Liver (tissue), 9 donors: ENCODE data around the gene C17orf58. TPM values are rescaled to one million over a fixed set of nuclear protein-coding genes. Genes with fewer than 3 reads are reported as not detected.

Experiments
- DNase-seq: peaks from one replicate; pipeline ENCODE4 v3.0.0-alpha.2; 2017; ENCODE audit warnings: low spot score
- H3K27ac ChIP-seq, 2 donors: one replicate each; pipeline ENCODE4 v1.7.0; 2013; ENCODE audit warnings: inconsistent platforms in 2 of 2, low read length in 2 of 2, control low read depth in 1 of 2, low read depth in 1 of 2, mild to moderate bottlenecking in 1 of 2
- H3K27me3 ChIP-seq, 4 donors: one replicate each; pipeline versions ENCODE4 v1.6.1 to v1.7.0; 2013; ENCODE audit warnings: low read length in 3 of 4, inconsistent platforms in 1 of 4, mild to moderate bottlenecking in 1 of 4, moderate library complexity in 1 of 4; ENCODE audit not compliant: control insufficient read depth in 4 of 4, insufficient read depth in 4 of 4
- H3K36me3 ChIP-seq, 4 donors: one replicate each; pipeline versions ENCODE4 v1.6.1 to v1.7.0; 2013; ENCODE audit warnings: low read length in 3 of 4, mild to moderate bottlenecking in 3 of 4, low read depth in 1 of 4, moderate library complexity in 1 of 4; ENCODE audit not compliant: control insufficient read depth in 4 of 4, insufficient read depth in 3 of 4
- H3K4me1 ChIP-seq, 4 donors: one replicate each; pipeline versions ENCODE4 v1.6.1 to v1.7.0; 2013; ENCODE audit warnings: low read length in 3 of 4, mild to moderate bottlenecking in 3 of 4, moderate library complexity in 1 of 4; ENCODE audit not compliant: control insufficient read depth in 4 of 4, insufficient read depth in 4 of 4
- H3K4me3 ChIP-seq, 3 donors: one replicate each; pipeline versions ENCODE4 v1.6.1 to v1.7.0; 2013; ENCODE audit warnings: low read length in 3 of 3, control low read depth in 1 of 3, low read depth in 1 of 3, mild to moderate bottlenecking in 1 of 3
- H3K9ac ChIP-seq, 2 donors: one replicate each; pipeline ENCODE4 v1.7.0; 2013; ENCODE audit warnings: low read length in 2 of 2, mild to moderate bottlenecking in 2 of 2, moderate library complexity in 2 of 2, control low read depth in 1 of 2, low read depth in 1 of 2
- H3K9me3 ChIP-seq, 4 donors: one replicate each; pipeline versions ENCODE4 v1.6.1 to v1.7.0; 2013; ENCODE audit warnings: low read length in 3 of 4; ENCODE audit not compliant: control insufficient read depth in 4 of 4
- EGR1 ChIP-seq, 2 donors: IDR thresholded peaks; 2 replicates each; pipeline ENCODE4 v1.6.1; 2016 to 2018; ENCODE audit warnings: antibody characterized with exemption in 2 of 2, low read depth in 2 of 2
- FOXA1 ChIP-seq: IDR thresholded peaks from 2 replicates; pipeline ENCODE4 v1.6.1; 2016; ENCODE audit warnings: antibody characterized with exemption
- FOXA2 ChIP-seq: IDR thresholded peaks from 2 replicates; pipeline ENCODE4 v1.6.1; 2016; ENCODE audit warnings: antibody characterized with exemption
- GABPA ChIP-seq, 2 donors: IDR thresholded peaks in 1 of 2; conservative IDR thresholded peaks in 1 of 2; 2 replicates each; pipeline ENCODE4 v1.6.1; 2016; ENCODE audit warnings: antibody characterized with exemption in 2 of 2, mild to moderate bottlenecking in 1 of 2, moderate library complexity in 1 of 2
- HNF4A ChIP-seq, 2 donors: conservative IDR thresholded peaks; 2 replicates each; pipeline ENCODE4 v1.6.1; 2016; ENCODE audit warnings: antibody characterized with exemption in 2 of 2, mild to moderate bottlenecking in 2 of 2
- HNF4G ChIP-seq: IDR thresholded peaks from 2 replicates; pipeline ENCODE4 v1.6.1; 2016; ENCODE audit warnings: antibody characterized with exemption
- JUND ChIP-seq, 2 donors: IDR thresholded peaks; 2 replicates each; pipeline ENCODE4 v1.6.1; 2016; ENCODE audit warnings: antibody characterized with exemption in 2 of 2
- NR2F2 ChIP-seq: IDR thresholded peaks from 2 replicates; pipeline ENCODE4 v1.6.1; 2016; ENCODE audit warnings: antibody characterized with exemption
- RAD21 ChIP-seq, 2 donors: IDR thresholded peaks; 2 replicates each; pipeline ENCODE4 v1.6.1; 2016; ENCODE audit warnings: antibody characterized with exemption in 2 of 2, mild to moderate bottlenecking in 2 of 2
- RXRA ChIP-seq, 2 donors: IDR thresholded peaks; 2 replicates each; pipeline ENCODE4 v1.6.1; 2017 to 2018; ENCODE audit warnings: antibody characterized with exemption in 2 of 2, mild to moderate bottlenecking in 1 of 2
- SP1 ChIP-seq: IDR thresholded peaks from 2 replicates; pipeline ENCODE4 v1.6.1; 2018; ENCODE audit warnings: antibody characterized with exemption, mild to moderate bottlenecking
- TAF1 ChIP-seq: conservative IDR thresholded peaks from 2 replicates; pipeline ENCODE4 v1.6.1; 2016; ENCODE audit warnings: antibody characterized with exemption, mild to moderate bottlenecking
- YY1 ChIP-seq: IDR thresholded peaks from 2 replicates; pipeline ENCODE4 v1.6.1; 2016; ENCODE audit warnings: antibody characterized with exemption, mild to moderate bottlenecking
- WGBS: extraction: QIAGEN DNeasy Blood & Tissue Kit; methylation state at CpG from one replicate; pipeline ENCODE4 v1.1.7; 2013; 5-methylcytosine and 5-hydroxymethylcytosine counted together
- polyA plus RNA-seq, 2 donors: library from polyadenylated mRNA; stranded (reverse) in 1 of 2; unstranded in 1 of 2; fragments of 200-250 nt in 1 of 2; fragments of >200 nt in 1 of 2; fragmentation: Nextera tagmentation in 1 of 2; extraction: Ambion mirVana in 1 of 2; gene quantifications; one replicate each; pipeline versions ENCODE4 v1.2.1 to v1.2.3, GENCODE V29; 2013 to 2015
- total RNA-seq, 2 donors: library from RNA; depleted of rRNA; stranded (reverse); fragments of >200 nt; gene quantifications; one replicate each; pipeline ENCODE4 v1.2.3, GENCODE V29; 2014
- TF ChIP-seq, protein P1 (sequence below): IDR thresholded peaks from 2 replicates; pipeline ENCODE4 v1.6.1; 2016; ENCODE audit warnings: antibody characterized with exemption, mild to moderate bottlenecking
- TF ChIP-seq, protein P2 (sequence below): IDR thresholded peaks from 2 replicates; pipeline ENCODE4 v1.6.1; 2016; ENCODE audit warnings: antibody characterized with exemption
- TF ChIP-seq, protein P3 (sequence below): IDR thresholded peaks from 2 replicates; pipeline ENCODE4 v1.6.1; 2016; ENCODE audit warnings: antibody characterized with exemption
- TF ChIP-seq, protein P4 (sequence below): fragments of 150-350 bp; IDR thresholded peaks from 2 replicates; pipeline ENCODE4 v1.5.1; 2017; ENCODE audit warnings: improper control_type of control experiment, low read depth, low read length; ENCODE audit not compliant: missing input control
- TF ChIP-seq, protein P5 (sequence below): IDR thresholded peaks from 2 replicates; pipeline ENCODE4 v1.6.1; 2016; ENCODE audit warnings: antibody characterized with exemption
- donor health status: healthy.
- donor health status: healthy.
- donor health status: healthy.
- donor health status: healthy.
- donor health status: healthy.

Gene C17orf58
- total and polyA plus RNA-seq, 4 donors = 6.4 to 13.4 (median 9.8) TPM

DNA sequence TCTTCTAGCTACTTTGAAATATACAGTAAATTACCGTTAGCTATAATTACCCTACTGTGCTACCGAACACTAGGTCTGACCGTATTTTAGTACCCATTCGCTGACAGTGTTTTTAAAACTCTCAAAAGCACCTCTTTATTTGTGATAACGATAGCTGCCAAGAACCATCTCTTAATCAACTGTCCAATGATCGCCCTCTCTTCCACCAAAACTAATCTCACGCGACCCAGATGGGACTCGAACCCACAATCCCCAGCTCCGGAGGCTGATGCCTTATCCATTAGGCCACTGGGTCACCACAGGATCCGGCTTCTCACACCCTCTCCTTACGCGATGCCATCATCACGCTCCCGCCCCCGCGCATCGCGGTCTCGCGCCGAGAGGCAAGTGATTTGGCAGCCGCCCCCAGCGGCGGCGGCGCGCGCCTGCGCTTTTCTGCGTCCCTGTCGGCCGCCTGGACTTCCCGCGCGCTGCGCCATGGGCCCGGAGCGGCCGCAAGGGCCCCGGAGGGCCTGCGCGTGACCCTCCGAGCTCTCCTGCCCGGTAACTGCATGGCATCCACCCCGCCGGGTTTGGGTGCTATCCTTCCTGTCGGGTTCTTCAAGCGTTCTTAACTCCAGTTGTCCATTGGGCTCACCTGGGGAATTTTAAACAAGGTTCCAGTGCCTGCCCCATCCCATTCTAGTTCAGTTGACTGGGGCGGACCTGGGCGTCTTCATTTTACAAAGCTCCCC lies 23.6 kb upstream of the C17orf58 start:
- Histone ChIP-seq H3K27ac (peak overlapping the region; percentile 73 to 96), H3K9me3 (no peaks in the 10 kb centered on the region), H3K4me3 (peak overlapping the region; percentile 64 to 69 (median 69)), H3K4me1 (peaks cover 0 to 14% (median 7%) of the 10 kb centered on the region in 4 donors), H3K9ac (peak overlapping the region; percentile 73 to 88), H3K36me3 (no peaks in the 10 kb centered on the region), H3K27me3 (no peaks in the 10 kb centered on the region)
- WGBS = under 1% methylated on average over 51 of the region's 51 CpGs
- peak; percentile 28 for TF ChIP-seq FOXA1
- peak; percentile 71 for TF ChIP-seq YY1
- TF ChIP-seq FOXA2 = peak; percentile 23
- no peak for TF ChIP-seq JUND (IDR thresholded peaks at IDR 0.05)
- TF ChIP-seq SP1 = peak; percentile 49
- peak; percentile 17 to 26 for TF ChIP-seq HNF4A (conservative IDR thresholded peaks at IDR 0.05)
- peak; percentile 99 to 100 for TF ChIP-seq EGR1 (IDR thresholded peaks at IDR 0.05; ENCODE audit: low read depth in 2 of 2)
- TF ChIP-seq HNF4G = no peak
- TF ChIP-seq, protein P1, sequence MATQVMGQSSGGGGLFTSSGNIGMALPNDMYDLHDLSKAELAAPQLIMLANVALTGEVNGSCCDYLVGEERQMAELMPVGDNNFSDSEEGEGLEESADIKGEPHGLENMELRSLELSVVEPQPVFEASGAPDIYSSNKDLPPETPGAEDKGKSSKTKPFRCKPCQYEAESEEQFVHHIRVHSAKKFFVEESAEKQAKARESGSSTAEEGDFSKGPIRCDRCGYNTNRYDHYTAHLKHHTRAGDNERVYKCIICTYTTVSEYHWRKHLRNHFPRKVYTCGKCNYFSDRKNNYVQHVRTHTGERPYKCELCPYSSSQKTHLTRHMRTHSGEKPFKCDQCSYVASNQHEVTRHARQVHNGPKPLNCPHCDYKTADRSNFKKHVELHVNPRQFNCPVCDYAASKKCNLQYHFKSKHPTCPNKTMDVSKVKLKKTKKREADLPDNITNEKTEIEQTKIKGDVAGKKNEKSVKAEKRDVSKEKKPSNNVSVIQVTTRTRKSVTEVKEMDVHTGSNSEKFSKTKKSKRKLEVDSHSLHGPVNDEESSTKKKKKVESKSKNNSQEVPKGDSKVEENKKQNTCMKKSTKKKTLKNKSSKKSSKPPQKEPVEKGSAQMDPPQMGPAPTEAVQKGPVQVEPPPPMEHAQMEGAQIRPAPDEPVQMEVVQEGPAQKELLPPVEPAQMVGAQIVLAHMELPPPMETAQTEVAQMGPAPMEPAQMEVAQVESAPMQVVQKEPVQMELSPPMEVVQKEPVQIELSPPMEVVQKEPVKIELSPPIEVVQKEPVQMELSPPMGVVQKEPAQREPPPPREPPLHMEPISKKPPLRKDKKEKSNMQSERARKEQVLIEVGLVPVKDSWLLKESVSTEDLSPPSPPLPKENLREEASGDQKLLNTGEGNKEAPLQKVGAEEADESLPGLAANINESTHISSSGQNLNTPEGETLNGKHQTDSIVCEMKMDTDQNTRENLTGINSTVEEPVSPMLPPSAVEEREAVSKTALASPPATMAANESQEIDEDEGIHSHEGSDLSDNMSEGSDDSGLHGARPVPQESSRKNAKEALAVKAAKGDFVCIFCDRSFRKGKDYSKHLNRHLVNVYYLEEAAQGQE = no peak
- TF ChIP-seq, protein P2, sequence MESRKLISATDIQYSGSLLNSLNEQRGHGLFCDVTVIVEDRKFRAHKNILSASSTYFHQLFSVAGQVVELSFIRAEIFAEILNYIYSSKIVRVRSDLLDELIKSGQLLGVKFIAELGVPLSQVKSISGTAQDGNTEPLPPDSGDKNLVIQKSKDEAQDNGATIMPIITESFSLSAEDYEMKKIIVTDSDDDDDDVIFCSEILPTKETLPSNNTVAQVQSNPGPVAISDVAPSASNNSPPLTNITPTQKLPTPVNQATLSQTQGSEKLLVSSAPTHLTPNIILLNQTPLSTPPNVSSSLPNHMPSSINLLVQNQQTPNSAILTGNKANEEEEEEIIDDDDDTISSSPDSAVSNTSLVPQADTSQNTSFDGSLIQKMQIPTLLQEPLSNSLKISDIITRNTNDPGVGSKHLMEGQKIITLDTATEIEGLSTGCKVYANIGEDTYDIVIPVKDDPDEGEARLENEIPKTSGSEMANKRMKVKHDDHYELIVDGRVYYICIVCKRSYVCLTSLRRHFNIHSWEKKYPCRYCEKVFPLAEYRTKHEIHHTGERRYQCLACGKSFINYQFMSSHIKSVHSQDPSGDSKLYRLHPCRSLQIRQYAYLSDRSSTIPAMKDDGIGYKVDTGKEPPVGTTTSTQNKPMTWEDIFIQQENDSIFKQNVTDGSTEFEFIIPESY = peak; percentile 81
- TF ChIP-seq GABPA (IDR thresholded peaks at IDR 0.05 in 1 of 2, conservative IDR thresholded peaks at IDR 0.05 in 1 of 2) = no peak
- TF ChIP-seq TAF1 = no peak
- TF ChIP-seq, protein P3, sequence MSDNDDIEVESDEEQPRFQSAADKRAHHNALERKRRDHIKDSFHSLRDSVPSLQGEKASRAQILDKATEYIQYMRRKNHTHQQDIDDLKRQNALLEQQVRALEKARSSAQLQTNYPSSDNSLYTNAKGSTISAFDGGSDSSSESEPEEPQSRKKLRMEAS = peak; percentile 68
- peak in 1 of 2 donors; percentile 26 for TF ChIP-seq RAD21 (IDR thresholded peaks at IDR 0.05)
- peak in 1 of 2 donors; percentile 27 for TF ChIP-seq RXRA (IDR thresholded peaks at IDR 0.05)
- TF ChIP-seq, protein P4, sequence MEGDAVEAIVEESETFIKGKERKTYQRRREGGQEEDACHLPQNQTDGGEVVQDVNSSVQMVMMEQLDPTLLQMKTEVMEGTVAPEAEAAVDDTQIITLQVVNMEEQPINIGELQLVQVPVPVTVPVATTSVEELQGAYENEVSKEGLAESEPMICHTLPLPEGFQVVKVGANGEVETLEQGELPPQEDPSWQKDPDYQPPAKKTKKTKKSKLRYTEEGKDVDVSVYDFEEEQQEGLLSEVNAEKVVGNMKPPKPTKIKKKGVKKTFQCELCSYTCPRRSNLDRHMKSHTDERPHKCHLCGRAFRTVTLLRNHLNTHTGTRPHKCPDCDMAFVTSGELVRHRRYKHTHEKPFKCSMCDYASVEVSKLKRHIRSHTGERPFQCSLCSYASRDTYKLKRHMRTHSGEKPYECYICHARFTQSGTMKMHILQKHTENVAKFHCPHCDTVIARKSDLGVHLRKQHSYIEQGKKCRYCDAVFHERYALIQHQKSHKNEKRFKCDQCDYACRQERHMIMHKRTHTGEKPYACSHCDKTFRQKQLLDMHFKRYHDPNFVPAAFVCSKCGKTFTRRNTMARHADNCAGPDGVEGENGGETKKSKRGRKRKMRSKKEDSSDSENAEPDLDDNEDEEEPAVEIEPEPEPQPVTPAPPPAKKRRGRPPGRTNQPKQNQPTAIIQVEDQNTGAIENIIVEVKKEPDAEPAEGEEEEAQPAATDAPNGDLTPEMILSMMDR = peak; percentile 68
- peak; percentile 87 for TF ChIP-seq NR2F2
- TF ChIP-seq, protein P5, sequence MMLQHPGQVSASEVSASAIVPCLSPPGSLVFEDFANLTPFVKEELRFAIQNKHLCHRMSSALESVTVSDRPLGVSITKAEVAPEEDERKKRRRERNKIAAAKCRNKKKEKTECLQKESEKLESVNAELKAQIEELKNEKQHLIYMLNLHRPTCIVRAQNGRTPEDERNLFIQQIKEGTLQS = peak; percentile 100
- DNase-seq = peak; percentile 100
